ENCODE results near the gene CCNB1IP1.
"Not testable (repeated sequence)": the region's sequence is repeated elsewhere in the genome, so short reads cannot be mapped to it uniquely, and the experiment has no call there.

CCNB1IP1 gene

GRCh38 chr14:20376071-20376588, 43.1 kb upstream of the CCNB1IP1 start:
- no peak for DNase-seq (ENCODE audit: extremely low spot score)
- CTCF ChIA-PET = interaction anchor here (1.7 to 5.4 kb wide), 4 partner anchors 9 to 39 kb away, joined by 3 to 18 read pairs (median 8); no protein-coding TSS in a partner anchor
- TF ChIP-seq CTCF (IDR thresholded peaks at IDR 0.05; ENCODE audit: control extremely low read depth, extremely low read depth, low read depth, missing control alignments) = no peak

GRCh38 chr14:20375471-20375870, 42.4 kb upstream of the CCNB1IP1 start:
- TF ChIP-seq CTCF (IDR thresholded peaks at IDR 0.05; ENCODE audit: control extremely low read depth, extremely low read depth, low read depth, missing control alignments) = no peak
- POLR2A ChIA-PET = interaction anchor here (1.5 kb wide), 1 partner anchor 33 kb away, joined by 5 read pairs; the partner anchor contains the start of gene PARP2
- CTCF ChIA-PET = interaction anchor here (1.7 to 5.4 kb wide), 5 partner anchors 10 to 86 kb away, joined by 3 to 18 read pairs (median 6); partner anchors contain the start of gene PIP4P1
- DNase-seq (ENCODE audit: extremely low spot score) = no peak

More at GRCh38 chr14:20376071-20376588, 43.1 kb upstream of the CCNB1IP1 start:
- POLR2A ChIA-PET = interaction anchor here (1.5 kb wide), 1 partner anchor 33 kb away, joined by 5 read pairs; the partner anchor contains the start of gene PARP2

- DNase-seq (ENCODE audit: extremely low spot score) = no peak
- CTCF ChIA-PET = interaction anchor here (2.2 to 5.4 kb wide), 3 partner anchors 18 to 237 kb away, joined by 4 to 18 read pairs (median 5); no protein-coding TSS in a partner anchor
- POLR2A ChIA-PET = no interaction called here
- TF ChIP-seq CTCF (IDR thresholded peaks at IDR 0.05; ENCODE audit: control extremely low read depth, extremely low read depth, low read depth, missing control alignments) = no peak
Observed at GRCh38 chr14:20372796-20373195, 39.7 kb upstream of the CCNB1IP1 start.

GRCh38 chr14:20365928-20366327, 32.8 kb upstream of the CCNB1IP1 start:
- TF ChIP-seq CTCF (IDR thresholded peaks at IDR 0.05; ENCODE audit: control extremely low read depth, extremely low read depth, low read depth, missing control alignments) = no peak
- ChIA-PET POLR2A (no interaction called here), CTCF (interaction anchor here (1.5 kb wide), 1 partner anchor 12 kb away, joined by 3 read pairs; no protein-coding TSS in a partner anchor)
- no peak for DNase-seq (ENCODE audit: extremely low spot score)

GRCh38 chr14:20358474-20358873, 25.4 kb upstream of the CCNB1IP1 start:
- POLR2A ChIA-PET; DNase-seq (ENCODE audit: extremely low spot score); CTCF ChIA-PET: not testable (repeated sequence)

- TF ChIP-seq CTCF (IDR thresholded peaks at IDR 0.05; ENCODE audit: control extremely low read depth, extremely low read depth, low read depth, missing control alignments) = no peak
- ChIA-PET CTCF (interaction anchor here (1.2 to 4.2 kb wide), 4 partner anchors 12 to 254 kb away, joined by 3 to 20 read pairs (median 4); partner anchors contain the start of gene PARP2), POLR2A (no interaction called here)
- no peak for DNase-seq (ENCODE audit: extremely low spot score)
Observed at GRCh38 chr14:20356422-20356821, 23.3 kb upstream of the CCNB1IP1 start.

- CTCF ChIA-PET = interaction anchor here (1.6 to 3.8 kb wide), 3 partner anchors 10 to 65 kb away, joined by 3 to 25 read pairs (median 10); no protein-coding TSS in a partner anchor
- TF ChIP-seq CTCF (IDR thresholded peaks at IDR 0.05; ENCODE audit: control extremely low read depth, extremely low read depth, low read depth, missing control alignments) = peak; percentile 8
- POLR2A ChIA-PET = no interaction called here
- no peak for DNase-seq (ENCODE audit: extremely low spot score)
Observed at GRCh38 chr14:20350860-20351259, 17.8 kb upstream of the CCNB1IP1 start.
